ENCODE data around the gene NDC80.
A peak's percentile ranks its signal among the peaks of the same experiment; 100 is the strongest.

The NDC80 gene

GRCh38 chr18:2570772-2571199 lies 571 bp upstream of the NDC80 start:
- no peak overlapping the region for H2BK120ac ChIP-seq (ENCODE audit: low read depth, low read length)
- no peak overlapping the region for H2BK12ac ChIP-seq (ENCODE audit: low read length)
- no peak overlapping the region for H3K4ac ChIP-seq (ENCODE audit: low read length)
- peaks cover 3 to 7% of the 10 kb centered on the region in 2 donors for H3K4me1 ChIP-seq (ENCODE audit: control insufficient read depth in 2 of 2, insufficient read depth in 1 of 2, low read depth in 1 of 2, low read length in 2 of 2)
- no peak for DNase-seq (ENCODE audit: low spot score)
- H3K4me3 ChIP-seq (ENCODE audit: low read length in 2 of 2) = peak overlapping the region; percentile 92 to 93
- H3K14ac ChIP-seq (ENCODE audit: low read length) = no peak overlapping the region
- H4K8ac ChIP-seq (ENCODE audit: low read depth, low read length) = no peak overlapping the region
- no peak overlapping the region for H2AK5ac ChIP-seq (ENCODE audit: low read depth, low read length)
- H4K91ac ChIP-seq (ENCODE audit: low read depth, low read length, poor library complexity) = no peak overlapping the region
- H3K27me3 ChIP-seq (ENCODE audit: control insufficient read depth in 3 of 3, insufficient read depth in 3 of 3, low read depth in 1 of 3, low read length in 3 of 3) = no peaks in the 10 kb centered on the region
- H3K4me2 ChIP-seq (ENCODE audit: insufficient read depth, low read length, poor library complexity, severe bottlenecking) = peak overlapping the region; percentile 55
- H2BK5ac ChIP-seq (ENCODE audit: low read length) = peak overlapping the region; percentile 95
- H3K23ac ChIP-seq (ENCODE audit: low read depth, low read length, poor library complexity) = peak overlapping the region; percentile 96
- no peaks in the 10 kb centered on the region for H3K9me3 ChIP-seq (replicated peaks in 1 of 2; ENCODE audit: control insufficient read depth in 2 of 2, insufficient read depth in 1 of 2, low read depth in 1 of 2, low read length in 2 of 2)
- peak overlapping the region; percentile 96 for H3K18ac ChIP-seq (ENCODE audit: low read length)
- peaks cover 6% of the 10 kb centered on the region for H3K79me1 ChIP-seq (ENCODE audit: low read depth, low read length)
- H3K27ac ChIP-seq (replicated peaks; ENCODE audit: low read length) = peak overlapping the region; percentile 95
- peaks cover 8 to 41% of the 10 kb centered on the region in 2 donors for H3K36me3 ChIP-seq (replicated peaks in 1 of 2; ENCODE audit: control insufficient read depth in 2 of 2, insufficient read depth in 2 of 2, low read length in 2 of 2)
- H3K9ac ChIP-seq (ENCODE audit: low read depth, low read length, poor library complexity) = peak overlapping the region; percentile 75
- peak overlapping the region; percentile 97 for H2AFZ ChIP-seq (ENCODE audit: low read length)
- no CpG with 5 or more reads among the region's 16 CpGs for WGBS, 2 donors (ENCODE audit: extremely low coverage in 2 of 2, insufficient read length in 2 of 2, insufficient replicate concordance in 1 of 2)
- no peak overlapping the region for H2BK15ac ChIP-seq (ENCODE audit: low read length)

- H2BK120ac ChIP-seq (ENCODE audit: low read depth, low read length) = no peak overlapping the region
- peaks cover 3 to 7% of the 10 kb centered on the region in 2 donors for H3K4me1 ChIP-seq (ENCODE audit: control insufficient read depth in 2 of 2, insufficient read depth in 1 of 2, low read depth in 1 of 2, low read length in 2 of 2)
- no CpG with 5 or more reads among the region's 1 CpG for WGBS, 2 donors (ENCODE audit: extremely low coverage in 2 of 2, insufficient read length in 2 of 2, insufficient replicate concordance in 1 of 2)
- H3K23ac ChIP-seq (ENCODE audit: low read depth, low read length, poor library complexity) = no peak overlapping the region
- H3K4ac ChIP-seq (ENCODE audit: low read length) = no peak overlapping the region
- no peak overlapping the region for H4K91ac ChIP-seq (ENCODE audit: low read depth, low read length, poor library complexity)
- H2BK12ac ChIP-seq (ENCODE audit: low read length) = no peak overlapping the region
- no peak overlapping the region for H3K18ac ChIP-seq (ENCODE audit: low read length)
- H2BK15ac ChIP-seq (ENCODE audit: low read length) = no peak overlapping the region
- H2AK5ac ChIP-seq (ENCODE audit: low read depth, low read length) = no peak overlapping the region
- no peak for DNase-seq (ENCODE audit: low spot score)
- H3K36me3 ChIP-seq (replicated peaks in 1 of 2; ENCODE audit: control insufficient read depth in 2 of 2, insufficient read depth in 2 of 2, low read length in 2 of 2) = peaks cover 9 to 43% of the 10 kb centered on the region in 2 donors
- H2AFZ ChIP-seq (ENCODE audit: low read length) = peak overlapping the region; percentile 97
- H4K8ac ChIP-seq (ENCODE audit: low read depth, low read length) = no peak overlapping the region
- no peak overlapping the region for H3K27ac ChIP-seq (replicated peaks; ENCODE audit: low read length)
- peak overlapping the region; percentile 92 to 93 for H3K4me3 ChIP-seq (ENCODE audit: low read length in 2 of 2)
- no peak overlapping the region for H3K14ac ChIP-seq (ENCODE audit: low read length)
- H3K9me3 ChIP-seq (replicated peaks in 1 of 2; ENCODE audit: control insufficient read depth in 2 of 2, insufficient read depth in 1 of 2, low read depth in 1 of 2, low read length in 2 of 2) = no peaks in the 10 kb centered on the region
- peaks cover 6% of the 10 kb centered on the region for H3K79me1 ChIP-seq (ENCODE audit: low read depth, low read length)
- H3K27me3 ChIP-seq (ENCODE audit: control insufficient read depth in 3 of 3, insufficient read depth in 3 of 3, low read depth in 1 of 3, low read length in 3 of 3) = no peaks in the 10 kb centered on the region
- H3K9ac ChIP-seq (ENCODE audit: low read depth, low read length, poor library complexity) = no peak overlapping the region
- H3K4me2 ChIP-seq (ENCODE audit: insufficient read depth, low read length, poor library complexity, severe bottlenecking) = peak overlapping the region; percentile 55
- H2BK5ac ChIP-seq (ENCODE audit: low read length) = no peak overlapping the region
Measured at GRCh38 chr18:2572171-2572569, 813 bp downstream of the NDC80 start.

- H2BK15ac ChIP-seq (ENCODE audit: low read length) = no peak overlapping the region
- H3K23ac ChIP-seq (ENCODE audit: low read depth, low read length, poor library complexity) = no peak overlapping the region
- peak overlapping the region; percentile 97 for H2AFZ ChIP-seq (ENCODE audit: low read length)
- H3K4ac ChIP-seq (ENCODE audit: low read length) = no peak overlapping the region
- H3K4me1 ChIP-seq (ENCODE audit: control insufficient read depth in 2 of 2, insufficient read depth in 1 of 2, low read depth in 1 of 2, low read length in 2 of 2) = peaks cover 3 to 7% of the 10 kb centered on the region in 2 donors
- no peak overlapping the region for H3K9ac ChIP-seq (ENCODE audit: low read depth, low read length, poor library complexity)
- H3K27me3 ChIP-seq (ENCODE audit: control insufficient read depth in 3 of 3, insufficient read depth in 3 of 3, low read depth in 1 of 3, low read length in 3 of 3) = no peaks in the 10 kb centered on the region
- WGBS, 2 donors (ENCODE audit: extremely low coverage in 2 of 2, insufficient read length in 2 of 2, insufficient replicate concordance in 1 of 2) = no CpG with 5 or more reads among the region's 5 CpGs
- H3K9me3 ChIP-seq (replicated peaks in 1 of 2; ENCODE audit: control insufficient read depth in 2 of 2, insufficient read depth in 1 of 2, low read depth in 1 of 2, low read length in 2 of 2) = no peaks in the 10 kb centered on the region
- no peak overlapping the region for H4K91ac ChIP-seq (ENCODE audit: low read depth, low read length, poor library complexity)
- H2AK5ac ChIP-seq (ENCODE audit: low read depth, low read length) = no peak overlapping the region
- peak overlapping the region; percentile 31 for H3K4me2 ChIP-seq (ENCODE audit: insufficient read depth, low read length, poor library complexity, severe bottlenecking)
- no peak for DNase-seq (ENCODE audit: low spot score)
- H3K4me3 ChIP-seq (ENCODE audit: low read length in 2 of 2) = peak overlapping the region in 1 of 2 donors; percentile 92
- no peak overlapping the region for H4K8ac ChIP-seq (ENCODE audit: low read depth, low read length)
- no peak overlapping the region for H3K18ac ChIP-seq (ENCODE audit: low read length)
- H2BK5ac ChIP-seq (ENCODE audit: low read length) = no peak overlapping the region
- H3K79me1 ChIP-seq (ENCODE audit: low read depth, low read length) = peaks cover 6% of the 10 kb centered on the region
- H3K36me3 ChIP-seq (replicated peaks in 1 of 2; ENCODE audit: control insufficient read depth in 2 of 2, insufficient read depth in 2 of 2, low read length in 2 of 2) = peaks cover 9 to 46% of the 10 kb centered on the region in 2 donors
- H3K27ac ChIP-seq (replicated peaks; ENCODE audit: low read length) = no peak overlapping the region
- H2BK12ac ChIP-seq (ENCODE audit: low read length) = no peak overlapping the region
- H3K14ac ChIP-seq (ENCODE audit: low read length) = no peak overlapping the region
- no peak overlapping the region for H2BK120ac ChIP-seq (ENCODE audit: low read depth, low read length)
Measured at GRCh38 chr18:2572892-2573291, 1.5 kb downstream of the NDC80 start.

GRCh38 chr18:2573408-2573807 lies 2.1 kb downstream of the NDC80 start:
- no peak overlapping the region for H3K27ac ChIP-seq (replicated peaks; ENCODE audit: low read length)
- no peak overlapping the region for H4K8ac ChIP-seq (ENCODE audit: low read depth, low read length)

More at GRCh38 chr18:2573408-2573807, 2.1 kb downstream of the NDC80 start:
- Histone ChIP-seq H2AFZ (ENCODE audit: low read length) (no peak overlapping the region), H2AK5ac (ENCODE audit: low read depth, low read length) (no peak overlapping the region), H3K79me1 (ENCODE audit: low read depth, low read length) (peaks cover 6% of the 10 kb centered on the region), H3K4me1 (ENCODE audit: control insufficient read depth in 2 of 2, insufficient read depth in 1 of 2, low read depth in 1 of 2, low read length in 2 of 2) (peaks cover 3 to 7% of the 10 kb centered on the region in 2 donors), H3K4ac (ENCODE audit: low read length) (no peak overlapping the region), H2BK5ac (ENCODE audit: low read length) (no peak overlapping the region), H3K14ac (ENCODE audit: low read length) (no peak overlapping the region), H3K27me3 (ENCODE audit: control insufficient read depth in 3 of 3, insufficient read depth in 3 of 3, low read depth in 1 of 3, low read length in 3 of 3) (no peaks in the 10 kb centered on the region), H3K4me3 (ENCODE audit: low read length in 2 of 2) (peak overlapping the region in 1 of 2 donors; percentile 92), H3K23ac (ENCODE audit: low read depth, low read length, poor library complexity) (no peak overlapping the region), H2BK12ac (ENCODE audit: low read length) (no peak overlapping the region), H3K18ac (ENCODE audit: low read length) (no peak overlapping the region), H2BK15ac (ENCODE audit: low read length) (no peak overlapping the region), H4K91ac (ENCODE audit: low read depth, low read length, poor library complexity) (no peak overlapping the region), H3K9ac (ENCODE audit: low read depth, low read length, poor library complexity) (no peak overlapping the region), H3K36me3 (replicated peaks in 1 of 2; ENCODE audit: control insufficient read depth in 2 of 2, insufficient read depth in 2 of 2, low read length in 2 of 2) (peaks cover 10 to 51% of the 10 kb centered on the region in 2 donors), H3K4me2 (ENCODE audit: insufficient read depth, low read length, poor library complexity, severe bottlenecking) (peak overlapping the region; percentile 26), H3K9me3 (replicated peaks in 1 of 2; ENCODE audit: control insufficient read depth in 2 of 2, insufficient read depth in 1 of 2, low read depth in 1 of 2, low read length in 2 of 2) (no peaks in the 10 kb centered on the region), H2BK120ac (ENCODE audit: low read depth, low read length) (no peak overlapping the region)
- DNase-seq (ENCODE audit: low spot score) = no peak
- WGBS, 2 donors (ENCODE audit: extremely low coverage in 2 of 2, insufficient read length in 2 of 2, insufficient replicate concordance in 1 of 2) = no CpG with 5 or more reads among the region's 2 CpGs
